Psoas muscle (tissue), 8 donors: Measurements from ENCODE around the gene HAUS8. TPM values are rescaled to one million over a fixed set of nuclear protein-coding genes. Genes with fewer than 3 reads are reported as not detected.

Experiments used
- ATAC-seq, 4 donors: fragments of 200-7000 bp; cut with Tn5 transposase; one replicate each; pipeline ENCODE4 v1.9.1; 2020; ENCODE audit warnings: moderate library complexity in 3 of 4, mild to moderate bottlenecking in 2 of 4
- DNase-seq, 2 donors: peaks; one replicate each; pipeline ENCODE4 v3.0.0-alpha.2; 2020
- H3K27ac ChIP-seq: fragments of 200-600 bp; one replicate; pipeline ENCODE4 v1.8.0; 2022
- H3K27me3 ChIP-seq, 3 donors: fragments of 200-600 bp in 1 of 3; one replicate each; pipeline versions ENCODE4 v1.6.1 to v1.8.0; 2013 to 2022; ENCODE audit warnings: low read length in 2 of 3, mild to moderate bottlenecking in 2 of 3, moderate library complexity in 1 of 3; ENCODE audit not compliant: insufficient read depth in 3 of 3
- H3K36me3 ChIP-seq, 2 donors: fragments of 200-600 bp in 1 of 2; one replicate each; pipeline versions ENCODE4 v1.6.1 to v1.8.0; 2013 to 2022; ENCODE audit warnings: low read depth in 1 of 2, mild to moderate bottlenecking in 1 of 2, moderate library complexity in 1 of 2; ENCODE audit not compliant: insufficient read depth in 1 of 2
- H3K4me1 ChIP-seq: fragments of 200-600 bp; one replicate; pipeline ENCODE4 v1.8.0; 2022
- H3K4me3 ChIP-seq: fragments of 200-600 bp; one replicate; pipeline ENCODE4 v1.8.0; 2022; ENCODE audit warnings: mild to moderate bottlenecking
- H3K9me3 ChIP-seq: fragments of 200-600 bp; one replicate; pipeline ENCODE4 v1.8.0; 2022
- CTCF ChIP-seq: fragments of 200-600 bp; IDR thresholded peaks from one replicate; pipeline ENCODE4 v1.8.0; 2022; ENCODE audit warnings: antibody characterized with exemption
- WGBS, 3 donors: extraction: QIAGEN DNeasy Blood & Tissue Kit; methylation state at CpG; one replicate each; pipeline versions ENCODE4 v1.1.6 to v1.1.7; 2013; 5-methylcytosine and 5-hydroxymethylcytosine counted together
- intact Hi-C, 2 donors: fragments of 100-400 bp; cut with DNase I; formaldehyde crosslinking; loops; one replicate each; pipeline versions ENCODE4 v1.11.0 to v1.14.2; 2022
- polyA plus RNA-seq, 3 donors: library from polyadenylated mRNA; stranded (reverse); fragments of 200-250 nt; gene quantifications; one replicate each; pipeline ENCODE4 v1.2.3, GENCODE V29; 2013
- total RNA-seq, 4 donors: library from RNA; stranded (reverse); fragmentation: NEBNext Ultra II Directional in 2 of 4; extraction: Animal tissue kit (Norgen Biotek cat#: 25700) in 2 of 4; gene quantifications; one replicate each; pipeline versions ENCODE4 v1.2.1 to v1.2.4, GENCODE V29; 2021 to 2023
- donor health status: healthy with polysubstance abuse.
- donor health status: DM: no; HTN: no; CAD: no; lungs with moderate emphysema.
- donor health status: Bipolar disorder and iron deficiency.
- donor health status: healthy.
- donor health status: DM: yes; HTN: yes; CAD: no.
- donor health status: DM: no; HTN: no; CAD: no.
- donor health status: DM: no; HTN: no; CAD: no.
- donor health status: DM: yes; HTN: yes; CAD: no.

HAUS8 gene
- total and polyA plus RNA-seq, 7 donors, result 1.8 to 5.9 (median 4.2) TPM

DNA sequence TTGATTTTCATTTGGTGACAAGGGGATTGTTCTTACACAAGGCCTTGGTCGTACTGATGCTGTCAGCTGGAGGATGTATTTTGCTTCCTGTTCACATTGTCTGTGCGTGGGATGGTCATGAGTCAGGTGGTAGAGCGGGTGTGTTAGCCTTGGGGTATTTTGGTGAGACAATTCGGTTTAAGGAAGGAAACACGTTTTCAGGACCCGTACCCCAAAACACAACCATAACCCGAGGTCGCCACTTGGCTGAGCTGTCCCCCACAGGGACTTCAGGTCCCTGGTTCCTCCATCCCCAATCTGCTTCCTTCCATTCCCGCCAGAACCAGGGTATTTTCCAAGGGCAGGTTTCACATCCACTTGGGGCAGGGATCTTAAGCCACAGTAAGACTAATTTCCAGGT, 15.3 kb upstream of the HAUS8 start:
- no peak for ATAC-seq
- no peak overlapping the region for H3K27ac ChIP-seq
- intact Hi-C loops, result no loop called here
- no peaks in the 10 kb centered on the region for H3K36me3 ChIP-seq
- peaks cover 7% of the 10 kb centered on the region for H3K4me1 ChIP-seq
- no peak for TF ChIP-seq CTCF
- H3K27me3 ChIP-seq, result no peaks in the 10 kb centered on the region
- no peaks in the 10 kb centered on the region for H3K9me3 ChIP-seq
- DNase-seq, result no peak
- no peak overlapping the region for H3K4me3 ChIP-seq
- WGBS, 3 donors, result 76 to 83% (median 82%) methylated on average over 9 of the region's 9 CpGs

DNA sequence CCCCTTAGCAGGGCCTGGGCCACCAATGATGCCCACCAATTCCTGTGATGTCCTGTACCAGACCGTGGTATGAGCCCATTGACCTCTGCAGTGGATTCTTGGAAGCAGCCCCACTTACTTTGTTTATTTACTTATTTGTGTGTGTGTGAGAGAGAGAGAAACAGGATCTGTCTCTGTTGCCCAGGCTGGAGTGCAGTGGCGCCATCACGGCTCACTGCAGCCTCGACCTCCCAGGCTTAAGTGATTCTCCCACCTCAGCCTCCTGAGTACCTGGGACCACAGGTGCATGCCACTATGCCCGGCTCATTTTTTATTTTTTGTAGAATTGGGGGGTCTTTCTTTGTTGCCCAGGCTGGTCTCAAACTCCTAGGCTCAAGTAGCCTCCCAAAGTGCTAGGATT, 13.3 kb upstream of the HAUS8 start:
- intact Hi-C loops, result no loop called here
- H3K9me3 ChIP-seq, result no peaks in the 10 kb centered on the region
- H3K4me1 ChIP-seq, result no peaks in the 10 kb centered on the region
- no peak for TF ChIP-seq CTCF
- H3K36me3 ChIP-seq, result no peaks in the 10 kb centered on the region
- H3K27ac ChIP-seq, result no peak overlapping the region
- DNase-seq (no peak), ATAC-seq (no peak)
- no peaks in the 10 kb centered on the region for H3K27me3 ChIP-seq
- 91 to 95% (median 92%) methylated on average over 5 of the region's 5 CpGs for WGBS, 3 donors
- no peak overlapping the region for H3K4me3 ChIP-seq

GRCh38 chr19:17086834-17087233, 11.6 kb upstream of the HAUS8 start:
- H3K4me3 ChIP-seq, result no peak overlapping the region
- 86% methylated on average over 6 of the region's 6 CpGs for WGBS, 3 donors
- intact Hi-C loops, result no loop called here
- TF ChIP-seq CTCF, result no peak
- no peaks in the 10 kb centered on the region for H3K9me3 ChIP-seq
- no peak for DNase-seq
- no peaks in the 10 kb centered on the region for H3K36me3 ChIP-seq
- no peak overlapping the region for H3K27ac ChIP-seq
- H3K4me1 ChIP-seq, result peaks cover 3% of the 10 kb centered on the region
- no peaks in the 10 kb centered on the region for H3K27me3 ChIP-seq
- no peak for ATAC-seq

DNA sequence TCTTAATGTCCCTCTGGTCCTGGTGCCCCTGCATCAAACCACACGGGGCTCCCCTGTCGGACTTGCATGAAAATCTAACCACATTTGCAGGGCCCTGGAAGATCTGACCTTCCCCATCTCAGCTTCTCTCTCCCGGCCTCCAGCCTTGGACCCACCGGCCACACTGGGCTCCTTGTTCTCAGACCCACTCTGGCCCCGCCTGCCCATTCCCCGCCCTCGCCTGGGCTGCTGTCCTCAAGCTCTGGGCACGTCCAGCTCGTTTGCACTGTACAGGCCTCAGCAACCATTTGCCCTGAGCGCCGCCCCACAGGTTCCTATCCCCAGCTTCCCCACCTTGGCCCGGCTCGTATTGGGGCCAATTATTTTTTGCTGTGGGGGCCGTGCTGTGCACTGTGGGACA, 10.9 kb upstream of the HAUS8 start:
- H3K27ac ChIP-seq, result no peak overlapping the region
- H3K36me3 ChIP-seq, result no peaks in the 10 kb centered on the region
- H3K27me3 ChIP-seq, result no peaks in the 10 kb centered on the region
- DNase-seq, result no peak
- 86 to 93% (median 92%) methylated on average over 13 to 14 of the region's 14 CpGs for WGBS, 3 donors
- no peaks in the 10 kb centered on the region for H3K9me3 ChIP-seq
- intact Hi-C loops, result no loop called here
- no peak overlapping the region for H3K4me3 ChIP-seq
- no peak for TF ChIP-seq CTCF
- no peak for ATAC-seq
- H3K4me1 ChIP-seq, result peaks cover 3% of the 10 kb centered on the region
